Measurements from ENCODE around the gene DENND2A. TPM values are rescaled to one million over a fixed set of nuclear protein-coding genes. Genes with fewer than 3 reads are reported as not detected.
"Not testable (repeated sequence)": the region's sequence is repeated elsewhere in the genome, so short reads cannot be mapped to it uniquely, and the experiment has no call there.

DENND2A gene
- total RNA-seq, 1 experiment from 2014 or later, result 7.3 TPM

GRCh38 chr7:140677496-140677895 is 36.9 kb upstream of the DENND2A start:
- Histone ChIP-seq H2AK5ac (ENCODE audit: insufficient read length, low read length) (no peak overlapping the region), H3K18ac (ENCODE audit: insufficient read length, low read depth, low read length) (no peak overlapping the region), H2BK5ac (ENCODE audit: insufficient read length, low read length) (no peak overlapping the region), H3K4me2 (ENCODE audit: insufficient read depth, insufficient read length, low read length) (no peak overlapping the region), H4K91ac (ENCODE audit: insufficient read length, low read depth, low read length) (no peak overlapping the region), H3K9me3 (ENCODE audit: control insufficient read depth, low read depth, low read length) (no peaks in the 10 kb centered on the region), H3K23me2 (ENCODE audit: insufficient read length, low read depth, low read length, poor library complexity, severe bottlenecking) (peaks cover 6% of the 10 kb centered on the region), H3T11ph (ENCODE audit: low read length) (no peak overlapping the region), H3K79me2 (ENCODE audit: insufficient read depth, low read length) (no peaks in the 10 kb centered on the region), H2AFZ (ENCODE audit: low read length) (no peak overlapping the region), H3K23ac (ENCODE audit: insufficient read length, low read depth, low read length) (no peak overlapping the region), H3K56ac (ENCODE audit: insufficient read length, low read depth, low read length) (no peak overlapping the region), H4K8ac (replicated peaks; ENCODE audit: insufficient read length, low read depth, low read length) (no peak overlapping the region), H2BK20ac (ENCODE audit: low read depth, low read length, poor library complexity, severe bottlenecking) (no peak overlapping the region), H3K27ac (ENCODE audit: insufficient read length, low read depth, low read length) (no peak overlapping the region), H3K4me1 (ENCODE audit: insufficient read depth, low read length) (no peaks in the 10 kb centered on the region), H3K9ac (ENCODE audit: extremely low read depth, insufficient read length, low read length) (no peak overlapping the region), H3K4ac (ENCODE audit: low read depth, low read length) (no peak overlapping the region), H2BK15ac (ENCODE audit: low read depth, low read length) (no peak overlapping the region), H3K79me1 (ENCODE audit: insufficient read depth, low read depth, low read length, poor library complexity, severe bottlenecking) (no peaks in the 10 kb centered on the region), H2BK12ac (ENCODE audit: insufficient read length, low read depth, low read length) (no peak overlapping the region), H4K20me1 (ENCODE audit: control insufficient read depth, insufficient read depth, insufficient read length) (no peaks in the 10 kb centered on the region), H3K14ac (ENCODE audit: insufficient read depth, low read length) (no peak overlapping the region), H2BK120ac (ENCODE audit: low read depth, low read length, poor library complexity, severe bottlenecking) (no peak overlapping the region), H3K27me3 (ENCODE audit: insufficient read depth, low read length) (no peaks in the 10 kb centered on the region; the same call in 1 of the 2 replicates), H4K5ac (ENCODE audit: insufficient read length, low read depth, low read length) (no peak overlapping the region)
- peaks cover 7 to 10% of the 10 kb centered on the region in 2 experiments; a peak in 3 of 4 replicates for H3K4me1 Mint-ChIP-seq
- H3K27ac Mint-ChIP-seq, result no peak overlapping the region
- peaks cover 3% of the 10 kb centered on the region; the same call in 1 of the 2 replicates for H3K27me3 Mint-ChIP-seq (ENCODE audit: low read depth)
- H3K9me3 Mint-ChIP-seq, result no peaks in the 10 kb centered on the region
- H3K4me3 Mint-ChIP-seq, result no peak overlapping the region
- no peak for DNase-seq
- H3K36me3 Mint-ChIP-seq (ENCODE audit: insufficient read depth in 1 of 3, low read depth in 3 of 3), result peaks cover 1 to 27% (median 10%) of the 10 kb centered on the region in 3 experiments; a peak in 6 of 7 replicates
- no CpG with 5 or more reads among the region's 3 CpGs for WGBS (ENCODE audit: extremely low coverage, insufficient read length, low lambda C conversion rate)
- TF ChIP-seq, protein P1, sequence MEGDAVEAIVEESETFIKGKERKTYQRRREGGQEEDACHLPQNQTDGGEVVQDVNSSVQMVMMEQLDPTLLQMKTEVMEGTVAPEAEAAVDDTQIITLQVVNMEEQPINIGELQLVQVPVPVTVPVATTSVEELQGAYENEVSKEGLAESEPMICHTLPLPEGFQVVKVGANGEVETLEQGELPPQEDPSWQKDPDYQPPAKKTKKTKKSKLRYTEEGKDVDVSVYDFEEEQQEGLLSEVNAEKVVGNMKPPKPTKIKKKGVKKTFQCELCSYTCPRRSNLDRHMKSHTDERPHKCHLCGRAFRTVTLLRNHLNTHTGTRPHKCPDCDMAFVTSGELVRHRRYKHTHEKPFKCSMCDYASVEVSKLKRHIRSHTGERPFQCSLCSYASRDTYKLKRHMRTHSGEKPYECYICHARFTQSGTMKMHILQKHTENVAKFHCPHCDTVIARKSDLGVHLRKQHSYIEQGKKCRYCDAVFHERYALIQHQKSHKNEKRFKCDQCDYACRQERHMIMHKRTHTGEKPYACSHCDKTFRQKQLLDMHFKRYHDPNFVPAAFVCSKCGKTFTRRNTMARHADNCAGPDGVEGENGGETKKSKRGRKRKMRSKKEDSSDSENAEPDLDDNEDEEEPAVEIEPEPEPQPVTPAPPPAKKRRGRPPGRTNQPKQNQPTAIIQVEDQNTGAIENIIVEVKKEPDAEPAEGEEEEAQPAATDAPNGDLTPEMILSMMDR (conservative IDR thresholded peaks at IDR 0.05), result no peak

DNA sequence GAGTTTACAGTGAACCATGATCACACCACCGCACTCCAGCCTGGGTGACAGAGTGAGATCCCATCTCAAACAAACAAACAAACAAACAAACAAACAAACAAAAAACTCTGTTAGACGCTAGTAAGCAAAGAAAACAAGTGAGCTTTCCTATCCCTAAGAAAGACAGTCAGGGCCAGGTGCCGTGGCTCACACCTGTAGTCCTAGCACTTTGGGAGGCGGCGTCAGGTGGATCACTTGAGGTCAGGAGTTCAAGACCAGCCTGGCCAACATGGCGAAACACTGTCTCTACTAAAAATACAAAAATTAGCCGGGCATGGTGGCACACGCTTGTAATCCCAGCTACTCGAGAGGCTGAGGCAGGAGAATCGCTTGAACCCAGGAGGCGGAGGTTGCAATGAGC is 36.3 kb upstream of the DENND2A start:
- H3K4me1 ChIP-seq (ENCODE audit: insufficient read depth, low read length); H3K23me2 ChIP-seq (ENCODE audit: insufficient read length, low read depth, low read length, poor library complexity, severe bottlenecking); H4K91ac ChIP-seq (ENCODE audit: insufficient read length, low read depth, low read length); DNase-seq; H3K18ac ChIP-seq (ENCODE audit: insufficient read length, low read depth, low read length); H3K9me3 Mint-ChIP-seq; H3K79me1 ChIP-seq (ENCODE audit: insufficient read depth, low read depth, low read length, poor library complexity, severe bottlenecking); H2BK20ac ChIP-seq (ENCODE audit: low read depth, low read length, poor library complexity, severe bottlenecking); H3T11ph ChIP-seq (ENCODE audit: low read length); H4K5ac ChIP-seq (ENCODE audit: insufficient read length, low read depth, low read length); H3K4ac ChIP-seq (ENCODE audit: low read depth, low read length); H3K79me2 ChIP-seq (ENCODE audit: insufficient read depth, low read length); H3K23ac ChIP-seq (ENCODE audit: insufficient read length, low read depth, low read length); H3K4me3 Mint-ChIP-seq; H3K27ac ChIP-seq (ENCODE audit: insufficient read length, low read depth, low read length); H2BK12ac ChIP-seq (ENCODE audit: insufficient read length, low read depth, low read length); H3K9ac ChIP-seq (ENCODE audit: extremely low read depth, insufficient read length, low read length); H3K27me3 Mint-ChIP-seq (ENCODE audit: low read depth); H3K9me3 ChIP-seq (ENCODE audit: control insufficient read depth, low read depth, low read length); H3K4me2 ChIP-seq (ENCODE audit: insufficient read depth, insufficient read length, low read length); H2BK120ac ChIP-seq (ENCODE audit: low read depth, low read length, poor library complexity, severe bottlenecking); H2BK5ac ChIP-seq (ENCODE audit: insufficient read length, low read length); H3K27me3 ChIP-seq (ENCODE audit: insufficient read depth, low read length); H3K56ac ChIP-seq (ENCODE audit: insufficient read length, low read depth, low read length); H4K8ac ChIP-seq (replicated peaks; ENCODE audit: insufficient read length, low read depth, low read length); H2AFZ ChIP-seq (ENCODE audit: low read length); H2AK5ac ChIP-seq (ENCODE audit: insufficient read length, low read length); H2BK15ac ChIP-seq (ENCODE audit: low read depth, low read length); H3K14ac ChIP-seq (ENCODE audit: insufficient read depth, low read length); H4K20me1 ChIP-seq (ENCODE audit: control insufficient read depth, insufficient read depth, insufficient read length): not testable (repeated sequence)
- Mint-ChIP-seq H3K36me3 (ENCODE audit: insufficient read depth in 1 of 3, low read depth in 3 of 3) (peaks cover 1 to 24% (median 10%) of the 10 kb centered on the region in 3 experiments; a peak in 6 of 7 replicates), H3K27ac (peak overlapping the region in 1 of 3 experiments; percentile 52; a peak in 1 of 7 replicates), H3K4me1 (peaks cover 12 to 15% of the 10 kb centered on the region in 2 experiments)
- no CpG with 5 or more reads among the region's 11 CpGs for WGBS (ENCODE audit: extremely low coverage, insufficient read length, low lambda C conversion rate)
